Measurements from ENCODE around the gene ESYT2. TPM values are rescaled to one million over a fixed set of nuclear protein-coding genes. Genes with fewer than 3 reads are reported as not detected.

Gene ESYT2
- total RNA-seq, 1 experiment from 2014 or later, result 68.2 TPM

GRCh38 chr7:158777793-158778192 is 51.5 kb downstream of the ESYT2 start:
- POLR2A ChIA-PET, result no interaction called here
- no TSS peak for BruUV-seq (replicated peaks)
- peaks cover 0 to 22% of the 10 kb centered on the region in 2 experiments; a peak in 2 of 4 replicates for H3K36me3 ChIP-seq (ENCODE audit: control insufficient read depth in 1 of 2, insufficient read depth in 2 of 2, low read length in 2 of 2)
- H3K9me3 ChIP-seq (ENCODE audit: control insufficient read depth in 1 of 2, insufficient read depth in 1 of 2, low read depth in 1 of 2, low read length in 2 of 2), result no peaks in the 10 kb centered on the region
- no peak overlapping the region for H3K4me3 ChIP-seq (replicated peaks in 1 of 2; ENCODE audit: low read depth in 1 of 2, low read length in 2 of 2)
- peaks cover 17% of the 10 kb centered on the region; the same call in 1 of the 2 replicates for H3K79me2 ChIP-seq (ENCODE audit: insufficient read depth, low read length)
- peaks cover 7 to 13% of the 10 kb centered on the region in 2 experiments; a peak in 3 of 4 replicates for H3K4me1 ChIP-seq (ENCODE audit: control insufficient read depth in 1 of 2, insufficient read depth in 2 of 2, low read length in 2 of 2)
- H3K9me2 ChIP-seq (ENCODE audit: insufficient read depth), result no peaks in the 10 kb centered on the region
- RAD21 ChIA-PET (ENCODE audit: low non-redundant PET in 1 of 2, low total read pairs in 2 of 2, uncharacterized antibody in 2 of 2, unreplicated experiment in 2 of 2), result no interaction called here
- CTCF ChIA-PET, result no interaction called here
- no peak overlapping the region for H3K4me2 ChIP-seq (ENCODE audit: low read length)
- no peak overlapping the region for H3K27ac ChIP-seq (ENCODE audit: low read depth, low read length)
- TF ChIP-seq RAD21 (IDR thresholded peaks at IDR 0.05; ENCODE audit: low read depth) (no peak), JUND (IDR thresholded peaks at IDR 0.05) (no peak), SRF (IDR thresholded peaks at IDR 0.05; ENCODE audit: low read depth) (no peak), ELF1 (IDR thresholded peaks at IDR 0.05; ENCODE audit: borderline replicate concordance, low read depth) (no peak), MAX (IDR thresholded peaks at IDR 0.05) (no peak), POLR2AphosphoS5 (IDR thresholded peaks at IDR 0.05; ENCODE audit: low read depth, low read length) (no peak)
- no peaks in the 10 kb centered on the region for H3K27me3 ChIP-seq (ENCODE audit: insufficient read depth, low read length)
- no peaks in the 10 kb centered on the region for H4K20me1 ChIP-seq (ENCODE audit: insufficient read depth)
- DNase-seq (ENCODE audit: low read depth, low spot score), result no peak
- intact Hi-C loops (cut with micrococcal nuclease), result no loop called here
- H2AFZ ChIP-seq (ENCODE audit: low read depth, low read length, poor library complexity, severe bottlenecking), result no peak overlapping the region
- H3K9ac ChIP-seq (ENCODE audit: low read length), result no peak overlapping the region
- no peak for ATAC-seq

GRCh38 chr7:158776474-158776873 is 52.8 kb downstream of the ESYT2 start:
- ChIA-PET POLR2A (no interaction called here), RAD21 (ENCODE audit: low non-redundant PET in 1 of 2, low total read pairs in 2 of 2, uncharacterized antibody in 2 of 2, unreplicated experiment in 2 of 2) (no interaction called here), CTCF (interaction anchor here (1.1 kb wide), 1 partner anchor 79 kb away, joined by 3 read pairs; no protein-coding TSS in a partner anchor)
- Histone ChIP-seq H3K79me2 (ENCODE audit: insufficient read depth, low read length) (peaks cover 17% of the 10 kb centered on the region; the same call in 1 of the 2 replicates), H4K20me1 (ENCODE audit: insufficient read depth) (no peaks in the 10 kb centered on the region), H3K36me3 (ENCODE audit: control insufficient read depth in 1 of 2, insufficient read depth in 2 of 2, low read length in 2 of 2) (peaks cover 0 to 9% of the 10 kb centered on the region in 2 experiments; a peak in 2 of 4 replicates), H3K4me2 (ENCODE audit: low read length) (no peak overlapping the region), H3K9ac (ENCODE audit: low read length) (no peak overlapping the region), H3K9me3 (ENCODE audit: control insufficient read depth in 1 of 2, insufficient read depth in 1 of 2, low read depth in 1 of 2, low read length in 2 of 2) (no peaks in the 10 kb centered on the region), H3K27ac (ENCODE audit: low read depth, low read length) (no peak overlapping the region), H3K4me3 (replicated peaks in 1 of 2; ENCODE audit: low read depth in 1 of 2, low read length in 2 of 2) (no peak overlapping the region), H2AFZ (ENCODE audit: low read depth, low read length, poor library complexity, severe bottlenecking) (no peak overlapping the region), H3K4me1 (ENCODE audit: control insufficient read depth in 1 of 2, insufficient read depth in 2 of 2, low read length in 2 of 2) (peaks cover 7 to 10% of the 10 kb centered on the region in 2 experiments; a peak in 3 of 4 replicates), H3K9me2 (ENCODE audit: insufficient read depth) (no peaks in the 10 kb centered on the region), H3K27me3 (ENCODE audit: insufficient read depth, low read length) (no peaks in the 10 kb centered on the region)
- no TSS peak for BruUV-seq (replicated peaks)
- no peak for DNase-seq (ENCODE audit: low read depth, low spot score)
- intact Hi-C loops (cut with micrococcal nuclease), result no loop called here
- no peak for ATAC-seq
- TF ChIP-seq SP1 (IDR thresholded peaks at IDR 0.05; ENCODE audit: low read depth), result no peak
- TF ChIP-seq YY1 (IDR thresholded peaks at IDR 0.05; ENCODE audit: extremely low read depth, insufficient replicate concordance, low read depth, low read length), result no peak
- no peak for TF ChIP-seq ZFX (IDR thresholded peaks at IDR 0.05)
- no peak for TF ChIP-seq ZNF274 (IDR thresholded peaks at IDR 0.05; ENCODE audit: low read depth, low read length)
- no peak for TF ChIP-seq POLR2A (IDR thresholded peaks at IDR 0.05; ENCODE audit: borderline replicate concordance, extremely low read depth, insufficient read depth, insufficient read length)
- no peak for TF ChIP-seq SRF (IDR thresholded peaks at IDR 0.05; ENCODE audit: low read depth)
- no peak for TF ChIP-seq EGR1 (IDR thresholded peaks at IDR 0.05; ENCODE audit: low read depth)
- no peak for TF ChIP-seq REST (IDR thresholded peaks at IDR 0.05; ENCODE audit: low read depth)
- no peak for TF ChIP-seq POLR2AphosphoS5 (IDR thresholded peaks at IDR 0.05; ENCODE audit: low read depth, low read length)
- TF ChIP-seq CBX3 (IDR thresholded peaks at IDR 0.05; ENCODE audit: low read depth), result no peak
- TF ChIP-seq TCF7L2 (IDR thresholded peaks at IDR 0.05; ENCODE audit: borderline replicate concordance, extremely low read depth, insufficient read depth, insufficient read length), result no peak
- no peak for TF ChIP-seq SIN3A (IDR thresholded peaks at IDR 0.05; ENCODE audit: low read depth)
- TF ChIP-seq ELF1 (IDR thresholded peaks at IDR 0.05; ENCODE audit: borderline replicate concordance, low read depth), result no peak
- TF ChIP-seq FOSL1 (IDR thresholded peaks at IDR 0.05; ENCODE audit: low read depth), result no peak
- TF ChIP-seq MAX (IDR thresholded peaks at IDR 0.05), result no peak
- TF ChIP-seq EZH2phosphoT487 (IDR thresholded peaks at IDR 0.05; ENCODE audit: borderline replicate concordance), result no peak
- no peak for TF ChIP-seq EZH2 (IDR thresholded peaks at IDR 0.05)

All from HCT116 (cell line).